Type B pancreatic cell (in vitro differentiated cells): ENCODE data around the gene RTN4R. TPM values are rescaled to one million over a fixed set of nuclear protein-coding genes. Genes with fewer than 3 reads are reported as not detected.
"Not testable (repeated sequence)": the region's sequence is repeated elsewhere in the genome, so short reads cannot be mapped to it uniquely, and the experiment has no call there.

Experiments
- DNase-seq: peaks from one replicate; pipeline ENCODE4 v3.0.0; 2021; ENCODE audit warnings: mixed read lengths; ENCODE audit not compliant: unreplicated experiment; ENCODE audit errors: extremely low spot score
- H3K27ac Mint-ChIP-seq: 2 replicates; pipeline ENCODE4 v1.8.0; 2021; ENCODE audit warnings: mild to moderate bottlenecking, mixed read lengths
- H3K27me3 Mint-ChIP-seq: 2 replicates; pipeline ENCODE4 v1.8.0; 2021; ENCODE audit warnings: mixed read lengths
- H3K36me3 Mint-ChIP-seq: 2 replicates; pipeline ENCODE4 v1.8.0; 2021; ENCODE audit warnings: mixed read lengths
- H3K4me1 Mint-ChIP-seq: one replicate; pipeline ENCODE4 v1.8.0; 2021; ENCODE audit warnings: mixed read lengths; ENCODE audit not compliant: unreplicated experiment
- H3K4me3 Mint-ChIP-seq: 2 replicates; pipeline ENCODE4 v1.8.0; 2021; ENCODE audit warnings: mild to moderate bottlenecking, mixed read lengths
- H3K9me3 Mint-ChIP-seq: 2 replicates; pipeline ENCODE4 v1.8.0; 2021; ENCODE audit warnings: mixed read lengths
- CTCF ChIP-seq: fragments of 200-600 bp; sonication (generic); conservative IDR thresholded peaks from 2 replicates; pipeline ENCODE4 v1.5.0; 2021; ENCODE audit warnings: antibody characterized with exemption, mild to moderate bottlenecking
- total RNA-seq: library from RNA; stranded (reverse); gene quantifications from 2 replicates; pipeline ENCODE4 v1.2.1, GENCODE V29; 2021; ENCODE audit warnings: low replicate concordance

The RTN4R gene
- total RNA-seq, 1 donor from 2014 or later, result 9.0 TPM

- DNase-seq, result no peak
- Mint-ChIP-seq H3K36me3 (no peaks in the 10 kb centered on the region), H3K27me3 (peaks cover 3% of the 10 kb centered on the region), H3K4me1 (no peaks in the 10 kb centered on the region), H3K9me3 (no peaks in the 10 kb centered on the region), H3K4me3 (no peak overlapping the region), H3K27ac (no peak overlapping the region)
- TF ChIP-seq CTCF, result no peak
Observed at GRCh38 chr22:20279662-20280134, 11.6 kb upstream of the RTN4R start.

DNA sequence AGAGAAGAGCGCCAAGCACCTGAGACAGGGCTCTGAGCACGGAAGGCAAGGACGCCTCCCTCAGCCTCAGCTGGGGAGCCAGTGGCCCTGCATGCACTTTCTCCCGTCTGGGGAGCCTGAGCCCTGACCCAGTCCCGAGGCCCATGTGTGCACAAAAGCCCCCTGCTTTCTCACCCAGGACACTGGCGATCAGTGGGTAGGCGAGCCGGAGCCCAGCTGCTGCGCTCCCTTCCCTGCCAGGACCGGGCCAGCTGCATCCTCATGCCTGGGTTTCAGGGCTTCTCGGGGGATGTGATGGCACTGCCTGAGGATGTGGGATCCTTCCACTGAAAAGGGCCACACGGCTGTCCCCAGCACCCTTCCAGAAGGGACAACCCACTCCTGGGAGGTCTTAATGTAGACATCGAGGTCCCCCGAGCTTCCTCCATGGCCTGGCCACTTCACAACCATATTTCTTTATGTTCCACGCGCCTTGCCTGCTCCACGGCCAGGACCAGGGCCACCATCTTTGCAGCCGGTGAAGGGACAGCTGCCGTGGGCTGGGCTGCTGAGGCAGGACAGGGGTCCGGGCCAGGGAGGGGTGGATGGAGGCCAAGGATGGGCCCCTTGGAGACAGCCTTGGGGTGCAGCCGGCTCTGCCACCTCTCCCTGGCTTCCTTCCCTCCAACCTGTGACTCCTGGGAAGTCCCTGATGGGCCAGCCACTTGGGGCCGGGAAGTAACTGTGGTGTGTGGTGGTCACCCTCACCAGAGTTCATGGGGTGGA lies 10.8 kb upstream of the RTN4R start:
- not testable (repeated sequence) for H3K27ac Mint-ChIP-seq, H3K4me3 Mint-ChIP-seq, H3K36me3 Mint-ChIP-seq, DNase-seq, H3K27me3 Mint-ChIP-seq, H3K9me3 Mint-ChIP-seq, H3K4me1 Mint-ChIP-seq

DNA sequence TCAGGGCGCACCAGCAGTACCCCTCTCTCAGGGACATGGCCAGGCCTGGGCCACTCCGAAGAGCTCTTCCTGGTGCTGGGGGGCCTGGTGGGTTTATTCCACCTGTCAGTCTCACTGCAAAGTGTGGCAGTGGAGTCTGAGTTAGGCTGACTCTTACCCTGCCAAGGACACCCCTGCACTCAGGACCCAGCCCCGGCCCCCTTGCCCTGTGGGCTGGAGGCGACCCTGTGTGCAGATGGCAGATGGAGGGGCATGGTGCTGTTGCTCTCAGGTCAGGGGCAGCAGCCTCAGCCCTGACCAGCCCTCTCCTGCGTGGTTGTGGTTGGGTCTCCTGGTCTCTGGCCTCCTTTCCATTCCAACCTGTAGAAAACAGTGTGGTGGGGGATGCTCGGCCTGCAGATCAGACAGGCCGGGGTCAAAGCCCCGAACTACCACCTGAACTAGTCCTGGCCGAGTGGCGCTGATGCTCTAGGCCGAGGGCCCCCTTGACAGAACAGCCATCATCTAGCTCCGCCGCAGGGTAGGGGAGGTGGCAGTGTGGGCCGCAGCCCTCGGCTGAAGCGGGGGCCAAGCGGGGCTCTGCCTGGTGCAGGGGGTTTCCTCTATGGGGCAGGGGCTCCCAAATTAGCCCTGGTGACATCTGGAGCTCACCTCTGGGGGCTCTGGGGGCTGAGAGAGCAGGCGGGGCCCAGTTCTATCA lies 10.0 kb upstream of the RTN4R start:
- H3K4me1 Mint-ChIP-seq, H3K4me3 Mint-ChIP-seq, H3K27ac Mint-ChIP-seq, H3K36me3 Mint-ChIP-seq, DNase-seq, H3K9me3 Mint-ChIP-seq, H3K27me3 Mint-ChIP-seq: not testable (repeated sequence)

GRCh38 chr22:20276468-20276867 lies 8.3 kb upstream of the RTN4R start:
- Mint-ChIP-seq H3K27ac (no peak overlapping the region), H3K4me3 (no peak overlapping the region), H3K4me1 (no peaks in the 10 kb centered on the region), H3K36me3 (no peaks in the 10 kb centered on the region), H3K9me3 (no peaks in the 10 kb centered on the region), H3K27me3 (peaks cover 3% of the 10 kb centered on the region)
- TF ChIP-seq CTCF, result no peak
- DNase-seq, result no peak

- no peak for TF ChIP-seq CTCF
Observed at GRCh38 chr22:20275836-20276235, 7.7 kb upstream of the RTN4R start.

GRCh38 chr22:20275325-20275724 lies 7.2 kb upstream of the RTN4R start:
- not testable (repeated sequence) for H3K4me3 Mint-ChIP-seq, H3K27me3 Mint-ChIP-seq, H3K4me1 Mint-ChIP-seq, H3K9me3 Mint-ChIP-seq, H3K27ac Mint-ChIP-seq, H3K36me3 Mint-ChIP-seq, DNase-seq

More at GRCh38 chr22:20275836-20276235, 7.7 kb upstream of the RTN4R start:
- no peak overlapping the region for H3K4me3 Mint-ChIP-seq
- H3K36me3 Mint-ChIP-seq, result no peaks in the 10 kb centered on the region
- no peaks in the 10 kb centered on the region for H3K4me1 Mint-ChIP-seq
- H3K9me3 Mint-ChIP-seq, result no peaks in the 10 kb centered on the region
- no peak for DNase-seq
- H3K27me3 Mint-ChIP-seq, result peaks cover 3% of the 10 kb centered on the region
- no peak overlapping the region for H3K27ac Mint-ChIP-seq

DNA sequence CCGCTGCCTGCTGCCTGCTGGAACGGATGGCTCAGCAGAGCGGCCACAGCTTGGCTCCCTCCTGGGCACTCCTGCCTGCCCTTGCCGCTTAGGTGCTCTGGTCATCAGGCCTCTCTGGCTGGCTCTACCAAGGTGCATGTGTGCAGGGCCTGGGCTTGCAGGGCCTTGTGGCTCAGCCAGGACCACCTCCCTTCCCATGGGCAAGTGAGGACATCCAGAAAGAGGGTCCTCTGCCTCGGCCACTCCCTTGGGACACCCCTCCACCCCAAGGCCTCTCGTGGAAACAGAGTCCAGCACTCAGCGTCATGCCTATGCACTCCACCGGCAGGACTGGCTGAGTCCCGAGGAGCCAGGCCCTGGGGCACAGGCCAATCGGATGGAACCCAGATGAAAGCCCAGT lies 6.3 kb upstream of the RTN4R start:
- H3K4me1 Mint-ChIP-seq, H3K4me3 Mint-ChIP-seq, H3K36me3 Mint-ChIP-seq, DNase-seq, H3K9me3 Mint-ChIP-seq, H3K27ac Mint-ChIP-seq, H3K27me3 Mint-ChIP-seq: not testable (repeated sequence)
